RWPE2 (cell line): Measurements from ENCODE around the gene SELENOH.

Experiments
- ATAC-seq: fragments of 200-7000 bp; cut with Tn5 transposase; 3 replicates; pipeline ENCODE4 v1.9.1; 2021; ENCODE audit warnings: low read depth
- DNase-seq: peaks from one replicate; pipeline ENCODE4 v3.0.0-alpha.2; 2020; ENCODE audit warnings: low spot score
- H3K27ac ChIP-seq: fragments of 450-650 bp; 2 replicates; pipeline ENCODE4 v1.5.1; 2017; ENCODE audit warnings: mild to moderate bottlenecking; ENCODE audit not compliant: poor library complexity, severe bottlenecking
- H3K27me3 ChIP-seq: fragments of 250-450 bp; sonication (Bioruptor Pico); 2 replicates; pipeline ENCODE4 v1.5.1; 2021; ENCODE audit warnings: mild to moderate bottlenecking, moderate library complexity; ENCODE audit not compliant: insufficient read depth, poor library complexity, severe bottlenecking
- H3K36me3 ChIP-seq: fragments of 250-450 bp; sonication (Bioruptor Pico); 2 replicates; pipeline ENCODE4 v1.5.1; 2020; ENCODE audit warnings: low read depth, mild to moderate bottlenecking, moderate library complexity
- H3K4me1 ChIP-seq: fragments of 250-450 bp; sonication (Bioruptor Pico); 2 replicates; pipeline ENCODE4 v1.5.1; 2021; ENCODE audit warnings: mild to moderate bottlenecking, moderate library complexity; ENCODE audit not compliant: insufficient read depth, poor library complexity, severe bottlenecking
- H3K4me3 ChIP-seq: fragments of 250-450 bp; sonication (Bioruptor Pico); 2 replicates; pipeline ENCODE4 v1.5.1; 2021; ENCODE audit warnings: mild to moderate bottlenecking, moderate library complexity; ENCODE audit not compliant: severe bottlenecking
- H3K9me3 ChIP-seq: fragments of 250-450 bp; sonication (Bioruptor Pico); 2 replicates; pipeline ENCODE4 v1.5.1; 2021; ENCODE audit warnings: mild to moderate bottlenecking, moderate library complexity; ENCODE audit not compliant: severe bottlenecking
- TF ChIP-seq, protein P1 (sequence below): fragments of 450-650 bp; IDR thresholded peaks from one replicate; pipeline ENCODE4 v1.5.1; 2017; ENCODE audit warnings: mild to moderate bottlenecking, moderate library complexity; ENCODE audit not compliant: poor library complexity, severe bottlenecking

Gene SELENOH

DNA sequence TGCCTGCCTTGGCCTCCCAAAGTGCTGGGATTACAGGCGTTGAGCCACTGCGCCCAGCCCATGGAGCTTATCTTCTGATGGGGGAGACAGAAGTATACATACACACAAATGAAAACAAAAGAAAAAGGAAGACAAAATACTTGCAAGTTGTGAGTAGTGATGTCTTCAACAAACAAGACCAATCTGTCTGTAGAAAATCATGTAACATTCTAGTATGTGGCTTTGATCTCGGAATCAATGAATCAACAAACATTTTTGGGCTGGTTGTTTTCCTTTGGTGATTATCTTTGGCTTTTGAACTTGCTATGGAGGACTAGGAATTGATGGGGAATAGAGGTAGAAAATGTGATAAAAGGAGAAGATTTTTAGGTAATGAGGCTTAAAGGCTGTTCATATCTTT, 16.9 kb downstream of the SELENOH start:
- ATAC-seq (no peak), DNase-seq (no peak)
- H3K27me3 ChIP-seq, result no peaks in the 10 kb centered on the region
- peaks cover 3% of the 10 kb centered on the region for H3K4me1 ChIP-seq
- H3K36me3 ChIP-seq, result no peaks in the 10 kb centered on the region
- H3K9me3 ChIP-seq, result no peaks in the 10 kb centered on the region
- no peak overlapping the region for H3K4me3 ChIP-seq
- H3K27ac ChIP-seq, result no peak overlapping the region
- TF ChIP-seq, protein P1, sequence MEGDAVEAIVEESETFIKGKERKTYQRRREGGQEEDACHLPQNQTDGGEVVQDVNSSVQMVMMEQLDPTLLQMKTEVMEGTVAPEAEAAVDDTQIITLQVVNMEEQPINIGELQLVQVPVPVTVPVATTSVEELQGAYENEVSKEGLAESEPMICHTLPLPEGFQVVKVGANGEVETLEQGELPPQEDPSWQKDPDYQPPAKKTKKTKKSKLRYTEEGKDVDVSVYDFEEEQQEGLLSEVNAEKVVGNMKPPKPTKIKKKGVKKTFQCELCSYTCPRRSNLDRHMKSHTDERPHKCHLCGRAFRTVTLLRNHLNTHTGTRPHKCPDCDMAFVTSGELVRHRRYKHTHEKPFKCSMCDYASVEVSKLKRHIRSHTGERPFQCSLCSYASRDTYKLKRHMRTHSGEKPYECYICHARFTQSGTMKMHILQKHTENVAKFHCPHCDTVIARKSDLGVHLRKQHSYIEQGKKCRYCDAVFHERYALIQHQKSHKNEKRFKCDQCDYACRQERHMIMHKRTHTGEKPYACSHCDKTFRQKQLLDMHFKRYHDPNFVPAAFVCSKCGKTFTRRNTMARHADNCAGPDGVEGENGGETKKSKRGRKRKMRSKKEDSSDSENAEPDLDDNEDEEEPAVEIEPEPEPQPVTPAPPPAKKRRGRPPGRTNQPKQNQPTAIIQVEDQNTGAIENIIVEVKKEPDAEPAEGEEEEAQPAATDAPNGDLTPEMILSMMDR, result no peak

DNA sequence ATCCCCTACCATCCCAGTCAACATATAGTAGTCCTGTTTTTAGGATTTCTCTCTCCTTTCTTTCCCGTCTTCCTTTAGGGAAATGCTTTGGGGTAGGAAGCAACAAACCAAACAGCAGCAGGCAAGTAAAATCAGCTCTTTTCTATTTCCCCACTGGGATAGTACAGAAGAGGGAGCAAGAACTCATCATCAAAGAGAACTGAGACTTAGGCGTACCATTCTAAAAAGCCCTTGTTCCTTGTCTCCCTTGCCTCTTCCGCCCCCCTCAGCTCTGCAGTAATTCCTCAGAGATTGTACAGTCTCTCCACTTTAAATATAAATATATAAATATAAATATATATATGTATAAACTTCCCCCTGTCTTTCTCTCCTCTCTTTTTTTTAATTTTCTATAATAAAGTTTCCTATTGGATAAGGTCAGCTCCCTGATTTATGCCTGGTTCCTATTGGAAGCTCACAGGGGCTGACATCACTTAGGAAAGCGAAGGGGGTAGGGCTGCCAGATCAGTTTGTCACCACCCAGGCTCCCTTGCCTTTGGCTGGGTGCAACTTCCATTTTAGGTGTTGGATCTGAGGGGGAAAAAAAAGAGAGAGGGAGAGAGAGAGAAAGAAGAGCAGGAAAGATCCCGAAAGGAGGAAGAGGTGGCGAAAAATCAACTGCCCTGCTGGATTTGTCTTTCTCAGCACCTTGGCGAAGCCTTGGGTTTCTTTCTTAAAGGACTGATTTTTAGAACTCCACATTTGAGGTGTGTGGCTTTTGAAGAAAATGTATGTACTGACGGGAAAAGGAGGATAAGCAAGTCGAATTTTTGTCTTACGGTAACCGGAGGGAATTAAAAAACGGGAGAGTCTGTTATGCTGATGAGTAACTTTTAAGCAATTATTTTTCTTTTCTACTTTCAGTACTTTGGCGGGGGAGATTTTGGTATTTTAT, 20.3 kb downstream of the SELENOH start, which contains the start of gene CTNND1:
CTNND1 (plus strand) TSS at position 502 of the 934 bp plus-strand sequence. CDS start 29,677 bp downstream, outside the sequence.
- ATAC-seq (peak; percentile 95), DNase-seq (peak; percentile 86)
- Histone ChIP-seq H3K36me3 (0 out of 2 replicates have a peak, but pooled peaks cover 3% of the 10 kb centered on the region), H3K27ac (peak within 1 kb of the TSS; percentile 86), H3K9me3 (no peaks in the 10 kb centered on the region), H3K27me3 (no peaks in the 10 kb centered on the region), H3K4me3 (peak within 1 kb of the TSS; percentile 55), H3K4me1 (peaks cover 17% of the 10 kb centered on the region)
- TF ChIP-seq, protein P1, result no peak

- H3K27me3 ChIP-seq, result no peaks in the 10 kb centered on the region
- H3K36me3 ChIP-seq, result peaks cover 8% of the 10 kb centered on the region
- ATAC-seq (no peak; the same call in 2 of the 3 replicates), DNase-seq (no peak)
- H3K9me3 ChIP-seq, result no peaks in the 10 kb centered on the region
- peak overlapping the region; percentile 55 for H3K4me3 ChIP-seq
- H3K27ac ChIP-seq, result peak overlapping the region; percentile 86
- TF ChIP-seq, protein P1, result no peak
- H3K4me1 ChIP-seq, result peaks cover 17% of the 10 kb centered on the region
Observed at GRCh38 chr11:57762235-57762861, 21.1 kb downstream of the SELENOH start.

DNA sequence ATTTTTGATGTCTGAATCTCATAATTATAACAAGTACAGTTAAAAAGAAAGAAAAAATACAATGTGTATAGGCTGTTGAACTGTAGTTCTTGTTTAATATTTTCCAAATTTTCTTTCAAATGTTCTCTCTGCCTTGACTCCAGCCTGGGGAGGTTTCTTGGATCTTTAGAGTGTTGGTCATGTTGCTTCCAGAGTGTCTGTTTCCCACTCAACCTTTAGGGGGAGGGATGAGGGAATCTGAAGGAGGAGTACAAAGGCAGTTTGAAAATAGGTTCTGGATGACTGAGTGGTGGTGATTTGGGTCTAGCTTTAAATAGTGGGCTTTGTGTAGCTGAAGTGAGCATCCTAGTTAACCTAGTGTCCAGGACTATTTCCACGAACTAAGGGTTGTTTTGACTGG, 22.3 kb downstream of the SELENOH start:
- DNase-seq (no peak), ATAC-seq (peak; percentile 62)
- TF ChIP-seq, protein P1, result peak; percentile 24
- peak overlapping the region; percentile 55 for H3K4me3 ChIP-seq
- H3K27ac ChIP-seq, result peak overlapping the region; percentile 86
- peaks cover 17% of the 10 kb centered on the region for H3K4me1 ChIP-seq
- H3K36me3 ChIP-seq, result peaks cover 11% of the 10 kb centered on the region
- no peaks in the 10 kb centered on the region for H3K9me3 ChIP-seq
- H3K27me3 ChIP-seq, result no peaks in the 10 kb centered on the region
